ENCODE results near the gene MEGF11.

Gene MEGF11

GRCh38 chr15:66161108-66161507, 92.4 kb downstream of the MEGF11 start (continued):
- no peak for TF ChIP-seq RARB (CRISPR knock-in tag; IDR thresholded peaks at IDR 0.05)
- no peak for TF ChIP-seq ZC3H10 (CRISPR knock-in tag; IDR thresholded peaks at IDR 0.05)

- ATAC-seq = no peak
- TF ChIP-seq ESRRG (CRISPR knock-in tag; IDR thresholded peaks at IDR 0.05) = no peak
- no peak for TF ChIP-seq CSDC2 (CRISPR knock-in tag; IDR thresholded peaks at IDR 0.05)
- no peak for TF ChIP-seq ZNF70 (CRISPR knock-in tag; IDR thresholded peaks at IDR 0.05)
- TF ChIP-seq OSR1 (CRISPR knock-in tag; IDR thresholded peaks at IDR 0.05) = no peak
- no peak for TF ChIP-seq GLIS3 (CRISPR knock-in tag; IDR thresholded peaks at IDR 0.05)
- no peak for TF ChIP-seq ARNTL (CRISPR knock-in tag; IDR thresholded peaks at IDR 0.05; ENCODE audit: borderline replicate concordance, low read depth)
Measured at GRCh38 chr15:66157507-66157906, 96.0 kb downstream of the MEGF11 start.

DNA sequence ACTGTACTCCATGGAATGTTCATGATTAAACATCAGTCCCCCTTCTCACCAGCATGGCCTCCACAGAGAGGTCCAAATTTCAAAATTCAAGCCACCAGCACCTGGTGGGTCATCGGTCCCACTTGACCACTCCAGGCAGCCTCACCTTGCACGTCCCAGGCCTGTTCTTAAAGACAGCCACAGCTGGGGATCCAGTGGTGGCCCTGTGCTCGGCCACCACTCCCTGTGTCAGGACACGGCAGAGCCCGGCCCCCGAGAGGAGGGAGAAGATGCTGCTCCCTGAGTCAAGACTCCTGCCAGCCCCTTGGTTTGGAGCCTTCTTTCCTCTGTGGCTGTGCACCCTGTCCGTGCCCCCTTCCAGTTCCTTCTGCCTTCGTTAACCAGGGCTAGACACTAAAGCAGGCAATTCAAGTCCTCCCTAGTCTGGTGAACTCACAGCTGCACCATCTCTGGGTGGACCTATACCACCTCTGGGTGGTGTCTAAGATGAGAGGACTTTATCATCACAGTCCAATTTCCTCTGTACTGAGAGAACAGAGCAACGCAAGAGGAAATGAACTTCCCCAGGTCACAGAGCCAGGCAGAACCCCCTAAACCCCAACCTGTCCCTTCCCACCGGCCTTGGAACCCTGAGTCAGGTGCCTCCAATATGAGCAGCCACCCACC, 97.1 kb downstream of the MEGF11 start:
- ATAC-seq = no peak

GRCh38 chr15:66155065-66155464, 98.5 kb downstream of the MEGF11 start:
- no peak for ATAC-seq
- TF ChIP-seq CSRNP3 (CRISPR knock-in tag; IDR thresholded peaks at IDR 0.05) (no peak), TOX (CRISPR knock-in tag; IDR thresholded peaks at IDR 0.05; ENCODE audit: borderline replicate concordance) (no peak), TCF4 (CRISPR knock-in tag; IDR thresholded peaks at IDR 0.05; ENCODE audit: borderline replicate concordance) (no peak), PPARA (CRISPR knock-in tag; IDR thresholded peaks at IDR 0.05; ENCODE audit: borderline replicate concordance) (no peak), ZFP3 (CRISPR knock-in tag; IDR thresholded peaks at IDR 0.05) (no peak), ZNF70 (CRISPR knock-in tag; IDR thresholded peaks at IDR 0.05) (no peak), BACH2 (CRISPR knock-in tag; IDR thresholded peaks at IDR 0.05; ENCODE audit: borderline replicate concordance) (no peak), ZNF8 (CRISPR knock-in tag; IDR thresholded peaks at IDR 0.05) (no peak), SNAI2 (CRISPR knock-in tag; IDR thresholded peaks at IDR 0.05) (no peak)
- TF ChIP-seq, protein P1, sequence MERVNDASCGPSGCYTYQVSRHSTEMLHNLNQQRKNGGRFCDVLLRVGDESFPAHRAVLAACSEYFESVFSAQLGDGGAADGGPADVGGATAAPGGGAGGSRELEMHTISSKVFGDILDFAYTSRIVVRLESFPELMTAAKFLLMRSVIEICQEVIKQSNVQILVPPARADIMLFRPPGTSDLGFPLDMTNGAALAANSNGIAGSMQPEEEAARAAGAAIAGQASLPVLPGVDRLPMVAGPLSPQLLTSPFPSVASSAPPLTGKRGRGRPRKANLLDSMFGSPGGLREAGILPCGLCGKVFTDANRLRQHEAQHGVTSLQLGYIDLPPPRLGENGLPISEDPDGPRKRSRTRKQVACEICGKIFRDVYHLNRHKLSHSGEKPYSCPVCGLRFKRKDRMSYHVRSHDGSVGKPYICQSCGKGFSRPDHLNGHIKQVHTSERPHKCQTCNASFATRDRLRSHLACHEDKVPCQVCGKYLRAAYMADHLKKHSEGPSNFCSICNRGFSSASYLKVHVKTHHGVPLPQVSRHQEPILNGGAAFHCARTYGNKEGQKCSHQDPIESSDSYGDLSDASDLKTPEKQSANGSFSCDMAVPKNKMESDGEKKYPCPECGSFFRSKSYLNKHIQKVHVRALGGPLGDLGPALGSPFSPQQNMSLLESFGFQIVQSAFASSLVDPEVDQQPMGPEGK (CRISPR knock-in tag; IDR thresholded peaks at IDR 0.05; ENCODE audit: borderline replicate concordance) = no peak

More for the DNA sequence above, 97.1 kb downstream of the MEGF11 start:
- TF ChIP-seq ZNF565 (CRISPR knock-in tag; conservative IDR thresholded peaks at IDR 0.05; ENCODE audit: low read depth) (no peak), CSDC2 (CRISPR knock-in tag; IDR thresholded peaks at IDR 0.05) (no peak), ZNF70 (CRISPR knock-in tag; IDR thresholded peaks at IDR 0.05) (no peak), ESRRG (CRISPR knock-in tag; IDR thresholded peaks at IDR 0.05) (no peak), ARNTL (CRISPR knock-in tag; IDR thresholded peaks at IDR 0.05; ENCODE audit: borderline replicate concordance, low read depth) (no peak), SNAI2 (CRISPR knock-in tag; IDR thresholded peaks at IDR 0.05) (no peak), PPARA (CRISPR knock-in tag; IDR thresholded peaks at IDR 0.05; ENCODE audit: borderline replicate concordance) (no peak), CREB5 (CRISPR knock-in tag; IDR thresholded peaks at IDR 0.05; ENCODE audit: low read depth) (no peak), BACH2 (CRISPR knock-in tag; IDR thresholded peaks at IDR 0.05; ENCODE audit: borderline replicate concordance) (no peak), ZFP30 (CRISPR knock-in tag; IDR thresholded peaks at IDR 0.05) (no peak), CSRNP3 (CRISPR knock-in tag; IDR thresholded peaks at IDR 0.05) (no peak), ZFP3 (CRISPR knock-in tag; IDR thresholded peaks at IDR 0.05) (no peak), RARB (CRISPR knock-in tag; IDR thresholded peaks at IDR 0.05) (no peak)
- TF ChIP-seq, protein P1 (CRISPR knock-in tag; IDR thresholded peaks at IDR 0.05; ENCODE audit: borderline replicate concordance) = no peak
